ENCODE data around the gene MCHR1.

MCHR1 gene

DNA sequence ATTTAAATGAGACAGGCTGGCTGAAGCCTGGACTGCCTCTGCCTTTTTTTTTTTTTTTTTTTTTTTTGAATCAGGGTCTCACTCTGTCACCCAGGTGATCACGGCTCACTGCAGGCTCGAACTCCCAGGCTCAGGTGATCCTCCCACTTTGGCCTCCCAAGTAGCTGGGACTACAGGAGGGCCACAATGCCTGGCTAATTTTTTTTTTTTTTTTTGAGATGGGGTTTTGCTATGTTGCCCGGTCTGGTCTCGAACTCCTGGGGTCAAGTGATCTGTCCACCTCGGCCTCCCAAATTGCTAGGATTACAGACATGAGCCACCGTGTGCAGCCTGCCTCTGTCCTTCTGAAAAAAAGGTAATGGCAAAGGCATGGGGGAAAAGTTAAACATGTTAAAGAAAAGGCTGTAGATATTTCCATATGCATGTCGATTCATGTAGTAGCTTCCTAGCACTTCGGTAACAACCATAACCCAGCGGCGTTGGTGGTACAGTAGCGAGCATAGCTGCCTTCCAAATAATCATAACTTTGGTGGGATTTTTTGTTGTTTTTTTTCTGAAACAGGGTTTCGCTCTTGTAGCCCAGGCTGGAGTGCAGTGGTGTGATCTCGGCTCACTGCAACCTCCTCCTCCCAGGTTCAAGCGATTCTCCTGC, 48.8 kb downstream of the MCHR1 start:
- no peak for DNase-seq

DNA sequence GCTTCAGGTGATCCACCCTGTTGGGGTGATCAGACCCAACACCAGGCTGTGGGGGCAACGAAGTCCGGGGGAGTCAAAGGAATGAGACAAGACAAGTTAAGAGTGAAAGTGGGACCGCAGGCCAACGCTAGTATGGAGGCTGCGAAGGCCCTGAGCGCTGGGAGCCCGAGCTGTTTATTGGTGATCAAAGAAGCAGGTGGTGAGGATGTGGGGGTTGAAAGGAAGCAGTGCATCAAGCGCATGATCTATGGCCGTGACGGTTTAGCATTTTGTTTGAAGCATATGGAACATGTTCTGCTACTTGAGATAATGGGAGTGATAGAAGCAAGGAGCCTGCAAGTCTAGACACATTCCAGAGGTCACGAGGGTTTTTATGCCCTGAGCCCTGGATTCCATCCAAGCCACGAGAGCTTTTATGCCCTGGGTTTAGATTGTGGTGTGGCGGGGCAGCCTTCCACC, 49.5 kb downstream of the MCHR1 start:
- peak; percentile 83 for DNase-seq

GRCh38 chr22:40729284-40729683, 50.0 kb downstream of the MCHR1 start:
- no peak for DNase-seq
